Stimulated activated CD8-positive, alpha-beta memory T cell treated with anti-CD3 and anti-CD28 coated beads, Interleukin-15, amount 100 ng/mL, for 48 hours (primary cell): ENCODE measurements around the gene AP2A2.

Source experiments
- DNase-seq, 2 donors: peaks; one replicate each; pipeline ENCODE4 v3.0.0-alpha.2; 2020; ENCODE audit warnings: low read depth in 2 of 2

The AP2A2 gene

DNA sequence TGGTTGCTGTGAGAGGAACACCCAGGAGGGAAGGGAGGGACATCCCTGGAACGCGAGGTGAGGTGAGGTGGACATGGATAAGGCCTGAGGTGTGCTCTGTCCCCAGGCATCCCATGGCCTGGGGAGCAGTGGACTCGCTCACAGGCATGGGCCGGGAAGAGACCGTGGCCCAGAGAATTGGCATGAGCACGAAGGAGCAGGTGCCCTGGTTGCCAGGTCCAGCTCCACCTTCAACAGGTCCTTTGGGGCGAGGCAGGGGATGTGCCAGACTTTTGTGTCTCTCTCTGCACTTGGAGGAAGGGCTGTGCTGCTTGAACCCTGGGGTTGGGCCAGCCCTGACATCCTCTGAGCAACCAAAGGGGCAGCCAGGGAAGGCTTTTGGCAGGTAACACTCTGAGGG, 89.4 kb downstream of the AP2A2 start:
- no peak for DNase-seq

DNA sequence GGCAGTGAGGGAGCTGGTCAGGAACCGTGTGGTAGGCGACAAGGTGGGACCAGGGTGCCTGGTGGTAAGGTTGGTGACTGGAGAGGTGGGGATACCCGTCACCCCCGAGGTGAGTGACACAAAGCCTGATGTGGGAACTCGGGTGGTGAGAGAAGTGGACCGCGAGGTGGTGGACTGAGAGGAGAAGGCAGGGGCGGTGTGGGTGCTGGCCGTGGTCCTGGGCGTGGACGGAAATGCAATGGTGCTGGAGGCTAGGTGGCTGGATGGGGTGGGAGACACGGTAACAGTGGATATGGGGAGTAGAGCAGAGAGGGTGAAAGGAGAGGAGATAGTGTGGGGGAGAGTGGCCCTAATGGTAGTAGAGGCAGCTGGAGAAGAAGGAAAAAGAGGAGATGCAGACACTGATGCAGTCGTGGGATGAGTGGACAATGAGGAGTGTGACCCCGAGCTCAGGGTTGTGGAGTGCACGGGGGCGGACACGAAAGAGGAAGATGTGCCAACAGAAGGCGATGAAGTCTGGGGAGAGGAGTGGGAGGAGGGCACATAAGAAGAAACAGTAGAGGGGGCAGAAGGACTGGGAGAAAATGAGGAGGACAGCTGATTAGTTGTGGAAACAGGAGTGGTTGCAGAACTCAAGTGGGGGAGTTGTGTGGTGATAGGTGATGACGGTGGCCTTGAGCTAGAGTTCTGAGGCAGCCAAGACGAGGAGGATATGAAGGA, 90.3 kb downstream of the AP2A2 start:
- no peak for DNase-seq

DNA sequence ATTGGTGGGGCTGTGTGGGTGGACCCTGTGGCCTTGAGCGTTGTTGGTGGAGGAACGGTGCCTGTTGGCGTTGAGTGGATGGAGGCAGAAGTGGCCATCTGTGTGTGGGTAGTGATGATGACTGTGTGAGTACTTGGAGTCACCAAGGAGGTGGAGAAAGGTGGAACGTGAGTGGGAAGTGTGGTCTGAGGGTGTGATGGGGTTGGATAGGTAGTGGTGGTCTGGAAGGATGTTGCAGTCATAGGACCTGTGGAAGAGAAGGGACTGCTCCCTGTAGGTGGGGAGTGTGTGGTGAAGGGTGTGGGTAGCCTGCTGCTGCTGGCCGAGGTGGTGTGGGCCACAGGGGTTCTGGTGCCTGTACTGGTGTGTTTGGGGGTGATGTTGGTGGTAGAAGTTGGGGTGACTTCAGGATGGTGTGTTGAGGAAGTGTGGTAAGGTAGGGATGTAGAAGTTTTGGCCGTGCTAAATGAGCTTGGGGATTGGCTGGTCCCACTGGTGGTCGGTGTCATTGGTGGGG, 91.0 kb downstream of the AP2A2 start:
- DNase-seq, result peak in 1 of 2 donors; percentile 15

DNA sequence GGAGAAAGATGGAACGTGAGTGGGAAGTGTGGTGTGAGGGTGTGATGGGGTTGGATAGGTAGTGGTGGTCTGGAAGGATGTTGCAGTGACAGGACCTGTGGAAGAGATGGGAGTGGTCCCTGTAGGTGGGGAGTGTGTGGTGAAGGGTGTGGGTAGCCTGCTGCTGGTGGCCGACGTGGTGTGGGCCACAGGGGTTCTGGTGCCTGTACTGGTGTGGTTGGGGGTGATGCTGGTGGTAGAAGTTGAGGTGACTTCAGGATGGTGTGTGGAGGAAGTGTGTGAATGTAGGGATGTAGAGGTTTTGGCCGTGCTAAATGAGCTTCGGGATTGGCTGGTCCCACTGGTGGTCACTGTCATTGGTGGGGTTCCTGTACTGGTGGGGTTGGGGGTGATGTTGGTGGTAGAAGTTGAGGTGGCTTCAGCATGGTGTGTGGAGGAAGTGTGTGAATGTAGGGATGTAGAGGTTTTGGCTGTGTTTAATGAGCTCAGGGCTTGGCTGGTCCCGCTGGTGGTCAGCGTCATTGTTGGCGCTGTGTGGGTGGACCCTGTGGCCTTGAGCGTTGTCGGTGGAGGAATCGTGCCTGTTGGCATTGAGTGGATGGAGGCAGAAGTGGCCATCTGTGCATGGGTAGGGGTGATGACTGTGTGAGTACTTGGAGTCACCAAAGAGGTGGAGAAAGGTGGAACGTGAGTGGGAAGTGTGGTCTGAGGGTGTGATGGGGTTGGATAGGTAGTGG, 91.8 kb downstream of the AP2A2 start:
- no peak for DNase-seq

DNA sequence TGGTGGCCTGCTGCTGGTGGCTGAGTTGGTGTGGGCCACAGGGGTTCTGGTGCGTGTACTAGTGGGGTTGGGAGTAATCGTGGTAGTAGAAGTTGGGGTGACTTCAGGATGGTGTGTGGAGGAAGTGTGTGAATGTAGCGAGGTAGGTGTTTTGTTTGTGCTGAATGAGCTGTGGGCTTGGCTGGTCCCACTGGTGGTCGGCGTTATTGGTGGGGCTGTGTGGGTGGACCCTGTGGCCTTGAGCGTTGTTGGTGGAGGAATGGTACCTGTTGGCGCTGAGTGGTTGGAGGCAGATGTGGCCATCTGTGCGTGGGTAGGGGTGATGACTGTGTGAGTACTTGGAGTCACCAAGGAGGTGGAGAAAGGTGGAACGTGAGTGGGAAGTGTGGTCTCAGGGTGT, 92.4 kb downstream of the AP2A2 start:
- DNase-seq, result no peak

DNA sequence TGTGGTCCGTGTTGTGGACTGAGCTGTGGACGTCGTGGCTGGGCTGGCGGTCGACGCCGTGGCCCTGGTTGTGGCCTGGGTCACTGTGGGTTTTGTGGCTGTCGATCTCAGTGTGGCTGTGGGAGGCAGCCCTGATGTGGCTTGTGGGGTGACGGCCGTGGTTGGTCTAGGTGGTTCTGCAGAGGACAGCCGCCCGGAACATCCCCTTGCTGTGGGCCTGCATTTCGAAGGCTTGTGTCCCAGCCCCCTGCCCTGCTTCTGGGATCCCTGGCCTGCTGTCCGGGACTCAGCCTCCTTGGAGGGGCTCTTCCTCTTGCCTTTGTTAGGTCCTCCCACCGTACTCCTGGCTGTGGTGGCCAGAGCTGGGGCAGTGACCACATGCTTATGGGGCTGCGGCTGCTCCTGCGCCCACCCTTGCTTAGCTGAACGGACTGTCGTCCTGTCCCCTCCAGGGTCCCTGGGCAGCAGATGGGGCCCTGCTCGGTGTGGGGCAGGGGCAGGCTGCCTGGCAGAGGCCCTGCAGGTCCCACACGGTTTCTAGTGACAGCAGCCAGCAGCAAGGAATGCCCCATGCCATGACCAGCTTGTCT, 93.7 kb downstream of the AP2A2 start:
- no peak for DNase-seq

DNA sequence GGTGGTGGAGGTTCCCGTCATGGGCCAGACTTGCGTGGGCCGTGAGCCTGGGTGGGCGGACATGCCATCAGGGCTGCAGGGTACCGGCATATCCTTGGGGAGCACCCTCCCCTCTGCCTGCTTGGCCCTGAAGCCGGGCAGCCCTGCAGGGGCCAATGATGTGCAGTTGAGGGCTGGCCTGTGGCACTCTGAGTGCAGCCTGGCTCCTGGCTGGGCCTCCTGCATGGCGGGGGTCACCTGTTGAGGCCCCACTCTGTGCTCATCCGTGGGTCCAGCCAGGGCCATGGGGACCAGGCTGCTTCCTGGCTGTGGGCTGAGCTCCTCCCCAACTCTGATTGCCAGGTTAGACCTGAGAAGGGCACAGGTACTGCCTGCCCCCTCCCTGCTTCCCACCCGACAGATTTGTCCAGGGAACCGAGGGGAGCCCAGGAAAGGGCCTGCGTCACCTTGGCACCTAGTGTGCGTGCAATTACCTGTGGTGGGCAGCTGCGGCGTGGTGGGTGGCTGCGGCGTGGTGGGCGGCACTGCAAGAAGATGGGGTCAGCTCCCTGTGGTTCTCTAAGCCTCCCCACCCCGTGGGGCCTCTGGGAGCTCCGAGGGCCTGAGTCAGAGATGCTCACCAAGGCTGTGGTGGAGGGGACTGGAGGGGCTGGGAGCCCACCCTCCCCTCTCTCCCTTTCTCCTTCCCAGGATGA, 94.7 kb downstream of the AP2A2 start:
- no peak for DNase-seq

DNA sequence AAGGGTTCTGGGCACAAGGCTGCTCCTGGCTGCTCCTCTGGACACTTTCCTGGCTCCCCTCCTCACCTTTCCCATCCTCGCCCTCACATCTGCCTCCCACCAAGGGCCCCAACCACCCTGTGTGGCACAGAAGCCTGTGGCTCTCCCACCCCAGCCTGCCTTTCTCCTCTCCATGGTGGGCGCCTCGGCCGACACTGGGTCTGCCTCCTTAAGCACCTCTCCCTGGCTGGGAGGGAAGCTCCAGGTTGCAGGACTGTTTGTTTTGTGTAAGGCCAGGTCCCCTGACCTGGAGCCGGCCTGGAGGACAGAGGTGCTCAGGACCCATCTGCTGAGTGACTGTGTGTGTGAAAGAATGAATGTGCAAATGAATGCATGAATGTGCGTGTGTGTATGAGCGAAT, 96.7 kb downstream of the AP2A2 start:
- DNase-seq, result no peak

DNA sequence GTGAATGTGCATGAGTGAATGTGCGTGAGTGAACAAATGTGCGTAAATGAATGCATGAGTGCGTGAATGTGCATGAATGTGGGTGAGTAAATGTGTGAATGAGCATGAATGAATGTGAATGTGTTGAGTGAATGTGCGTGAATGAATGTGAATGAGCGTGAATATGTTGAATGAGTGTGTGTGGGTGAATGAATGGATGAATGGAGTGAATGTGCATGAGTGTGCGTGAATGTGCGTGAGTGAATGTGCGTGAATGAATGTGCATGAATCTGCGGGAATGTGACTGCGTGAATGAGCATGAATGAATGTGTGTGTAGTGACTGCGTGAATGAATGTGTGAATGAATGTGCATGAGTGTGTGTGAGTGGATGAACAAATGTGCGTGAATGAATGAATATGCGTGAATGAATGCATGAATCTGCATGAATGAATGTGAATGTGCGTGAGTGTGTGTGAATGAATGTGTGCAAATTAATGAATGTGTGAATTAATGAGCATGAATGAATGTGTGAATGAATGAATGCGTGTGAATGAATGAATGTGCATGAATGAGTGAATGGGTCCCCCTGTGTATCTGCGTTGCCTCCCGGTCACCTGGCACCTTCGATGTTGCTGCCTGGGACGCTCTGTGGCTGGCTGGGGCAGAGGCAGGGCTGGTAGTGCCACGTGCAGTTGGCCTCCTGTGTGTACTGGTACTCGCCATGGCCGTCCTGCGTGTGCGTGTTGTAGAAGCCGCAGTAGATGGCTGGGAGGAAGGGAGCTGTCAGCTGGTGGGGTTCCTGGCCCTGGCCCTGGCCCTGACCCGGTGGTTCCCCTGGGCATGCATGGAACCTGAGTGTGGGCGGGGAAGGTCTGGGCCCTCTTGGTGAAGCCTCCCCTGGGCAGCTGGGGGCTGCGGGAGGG, 97.5 kb downstream of the AP2A2 start:
- no peak for DNase-seq

DNA sequence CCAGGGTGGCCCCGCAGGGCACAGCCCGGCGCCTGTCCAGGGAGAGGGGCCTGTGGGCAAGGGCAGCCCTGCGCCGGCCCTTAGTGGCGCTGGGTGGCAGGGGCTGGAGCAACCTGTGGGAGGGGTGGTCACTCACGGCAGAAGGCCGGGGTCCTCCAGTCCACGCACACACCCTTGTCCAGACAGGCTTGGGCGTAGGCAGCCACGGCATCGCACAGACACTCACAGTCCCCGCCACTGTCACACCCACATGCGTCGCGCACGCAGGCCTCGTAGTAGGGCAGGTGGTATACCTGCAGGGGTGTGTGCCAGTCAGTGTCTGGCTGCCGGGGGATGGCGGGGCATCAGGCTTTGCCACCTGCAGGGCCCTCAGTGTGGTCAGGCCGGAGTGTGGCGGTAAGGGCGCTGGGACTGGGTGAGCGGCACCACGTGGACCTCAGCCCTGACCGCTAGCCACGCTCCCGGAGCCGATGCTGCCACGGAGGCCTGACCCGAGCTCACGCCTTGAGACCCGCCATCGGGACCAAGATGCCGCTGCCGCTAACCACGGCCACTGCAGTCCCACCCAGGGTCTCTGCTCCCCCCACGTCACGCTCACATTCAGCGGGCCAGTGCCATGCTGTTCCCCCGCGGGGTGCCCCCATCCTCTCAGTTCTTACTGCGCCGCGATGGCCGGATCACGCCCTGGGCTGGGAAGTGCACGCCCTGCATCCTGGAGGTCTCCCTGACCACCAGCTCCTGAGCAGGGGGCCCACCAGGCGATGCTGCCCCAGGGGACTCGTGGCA, 98.3 kb downstream of the AP2A2 start:
- no peak for DNase-seq

DNA sequence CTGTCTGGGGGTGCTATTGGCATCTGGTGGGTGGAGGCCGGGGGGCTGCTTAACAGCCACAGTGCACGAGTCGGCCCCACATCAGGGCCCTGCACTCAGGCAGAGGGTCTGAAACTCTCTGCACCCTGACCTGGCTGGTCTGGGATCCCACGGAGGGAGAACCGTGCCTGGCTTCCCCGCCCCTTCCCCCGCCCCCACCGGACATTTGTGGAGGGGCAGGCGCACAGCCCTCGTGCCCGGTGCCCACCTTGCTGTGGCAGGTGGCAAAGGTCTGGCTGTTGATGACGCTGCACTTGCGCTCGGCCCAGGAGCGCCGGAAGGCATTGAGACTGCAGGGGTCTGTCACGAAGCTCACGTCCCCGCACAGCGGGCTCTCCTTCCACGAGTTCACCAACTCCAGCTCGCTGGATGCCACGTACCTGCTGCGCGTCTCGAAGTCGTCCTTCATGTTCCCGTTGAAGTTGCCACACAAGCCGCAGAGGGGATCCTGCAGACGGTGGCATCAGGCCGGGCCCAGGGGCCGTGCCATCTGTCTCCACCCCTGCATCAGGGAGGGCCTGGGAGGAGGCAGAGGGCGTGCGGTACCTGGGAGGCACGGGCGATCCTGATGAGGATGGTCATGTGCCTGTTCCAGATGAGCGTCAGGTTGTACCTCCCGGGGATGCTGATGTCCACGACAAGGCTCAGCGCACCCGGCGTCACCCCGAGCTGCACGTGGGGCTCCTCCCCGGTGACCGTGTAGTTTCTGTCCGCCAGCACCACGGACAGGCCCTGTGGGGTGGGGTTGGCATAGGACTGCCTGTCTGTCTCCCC, 99.1 kb downstream of the AP2A2 start:
- no peak for DNase-seq

DNA sequence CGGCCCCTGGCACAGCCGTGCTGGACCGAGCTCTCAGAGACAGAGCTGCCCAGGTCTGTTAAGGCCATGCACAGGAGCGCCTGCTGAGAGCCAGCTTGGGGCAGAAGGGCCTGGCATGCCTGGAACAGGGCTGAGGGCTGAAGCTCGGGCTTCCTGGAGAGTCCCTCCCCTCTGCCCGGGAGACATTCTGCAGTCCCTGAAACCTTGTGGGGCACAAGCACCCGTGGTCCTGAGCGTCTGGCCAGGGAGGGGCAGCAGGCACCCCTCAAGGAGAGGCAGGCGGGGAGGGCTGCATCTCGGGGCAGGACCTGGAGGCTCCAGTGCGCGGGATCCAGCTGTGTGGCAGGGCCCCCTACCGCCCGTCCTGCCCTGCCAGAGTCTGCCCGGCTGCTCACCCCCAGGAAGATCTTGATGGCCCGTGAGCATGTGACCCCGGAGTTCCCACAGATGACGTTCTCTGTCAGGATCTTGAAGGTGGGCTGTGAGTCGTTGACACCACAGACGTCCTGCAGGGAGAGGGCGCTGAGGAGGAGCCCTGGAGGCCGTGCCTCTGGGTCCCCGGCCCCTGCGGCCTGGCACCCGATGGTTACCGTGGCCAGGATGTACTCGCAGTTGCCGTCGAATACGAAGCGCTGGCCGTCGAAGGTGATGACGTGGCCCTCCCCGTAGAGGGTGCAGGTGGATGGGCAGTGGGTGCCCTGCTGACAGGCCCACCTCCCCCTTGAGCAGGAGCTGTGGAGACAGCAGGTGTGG, 99.9 kb downstream of the AP2A2 start:
- DNase-seq, result no peak

DNA sequence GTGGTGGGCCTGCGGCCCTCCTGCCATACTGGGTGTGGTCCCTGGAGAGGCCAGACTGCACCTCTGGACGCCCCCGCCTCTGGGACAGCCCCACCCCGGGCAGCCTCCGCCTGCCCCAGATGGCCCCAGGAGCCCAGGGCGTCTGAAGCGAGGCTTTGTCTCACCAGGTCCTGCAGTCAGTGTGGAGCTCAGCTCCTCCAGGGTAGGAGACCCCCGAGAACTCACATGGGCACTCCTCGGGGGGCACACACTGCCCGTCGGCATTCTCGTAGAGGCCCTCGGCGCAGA, 100.4 kb downstream of the AP2A2 start:
- no peak for DNase-seq

DNA sequence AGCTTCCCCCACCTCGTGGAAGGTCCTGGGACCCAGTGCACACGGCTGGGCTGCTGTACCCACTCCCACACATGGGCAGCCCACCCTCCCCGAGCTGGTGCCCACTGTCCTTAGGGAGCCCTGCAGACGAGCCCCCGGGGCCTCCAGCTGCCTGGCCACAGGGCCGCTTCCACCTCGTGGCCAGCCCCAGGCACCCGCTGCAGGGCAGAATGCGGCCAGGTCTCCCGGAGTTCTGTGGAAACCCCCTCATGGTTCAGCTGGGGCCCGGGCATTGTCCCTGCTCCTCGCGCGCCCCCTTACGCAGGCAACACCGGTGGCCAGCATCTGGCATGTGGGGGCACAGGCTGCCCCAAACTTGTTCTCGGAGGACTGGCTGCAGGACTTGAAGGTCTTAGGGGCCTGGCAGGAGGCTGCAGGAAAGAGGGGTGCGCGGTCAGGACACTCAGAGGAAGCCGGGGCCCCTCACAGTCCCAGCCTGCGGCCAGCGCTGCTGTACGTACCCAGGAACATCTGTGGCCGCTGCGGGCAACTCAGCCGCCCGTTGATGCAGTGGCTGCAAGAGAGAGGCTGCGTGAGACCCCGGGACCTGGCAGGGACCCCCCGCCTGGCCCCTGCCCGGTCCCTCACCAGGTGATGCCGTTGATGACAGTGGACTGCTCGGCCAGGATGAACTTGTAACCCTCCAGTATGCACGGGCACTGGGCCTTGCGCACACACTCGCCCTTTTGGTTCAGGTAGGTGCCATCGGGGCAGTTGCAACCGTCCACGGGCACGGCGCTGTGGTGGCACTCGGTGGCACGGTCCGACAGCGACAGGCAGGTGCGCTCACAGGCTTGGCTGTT, 101.2 kb downstream of the AP2A2 start:
- no peak for DNase-seq

DNA sequence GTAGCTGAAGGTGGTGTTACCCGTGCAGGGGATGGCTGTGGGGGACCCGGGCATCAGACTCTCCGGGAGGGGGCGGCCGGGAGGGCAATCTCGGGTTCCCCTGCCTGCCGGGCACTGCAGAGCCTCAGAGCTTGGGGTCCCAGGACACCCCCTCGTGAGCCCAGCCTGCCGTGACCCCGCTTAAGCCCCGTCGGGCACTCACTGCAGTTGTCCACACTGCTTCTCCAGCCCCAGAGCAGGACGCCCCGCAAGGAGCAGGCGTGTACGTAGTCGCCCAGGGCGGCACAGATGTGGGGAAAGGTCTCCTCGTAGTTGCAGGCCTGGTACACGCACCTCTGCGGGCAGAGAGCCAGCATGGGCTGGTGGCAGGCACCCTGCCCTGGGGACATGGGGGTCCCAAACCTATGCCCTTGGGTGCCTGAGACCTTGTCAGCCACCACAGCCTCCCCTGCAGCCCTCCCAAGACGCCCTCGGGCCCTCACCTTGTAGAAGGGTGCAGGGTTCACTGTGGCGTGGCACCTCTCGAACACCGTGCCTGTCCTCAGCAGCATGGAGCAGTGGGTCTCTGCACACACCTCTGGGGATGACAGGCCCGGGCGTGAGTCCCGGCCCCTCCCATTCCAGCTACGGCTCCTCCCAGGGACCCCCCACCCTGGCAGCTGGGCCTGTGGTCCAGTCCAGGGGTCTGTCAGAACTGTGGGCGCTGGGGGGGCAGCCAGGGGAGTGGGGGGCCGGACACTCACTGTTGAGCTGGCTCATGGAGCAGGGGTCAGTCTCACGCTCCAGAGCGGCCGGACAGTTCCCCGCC, 102.0 kb downstream of the AP2A2 start:
- no peak for DNase-seq

DNA sequence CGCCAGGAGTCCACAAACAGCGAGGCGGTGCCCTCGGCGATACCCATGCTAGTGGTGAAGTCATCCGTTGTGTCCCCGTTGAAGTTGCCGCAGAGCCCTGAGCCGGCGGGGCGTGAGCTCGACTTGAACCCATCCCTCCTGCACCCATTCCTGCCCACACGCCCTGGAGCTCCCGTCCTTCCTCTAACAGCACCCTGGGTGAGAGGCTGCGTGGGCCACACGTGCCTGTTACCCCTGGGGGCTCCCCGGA, 102.5 kb downstream of the AP2A2 start:
- DNase-seq, result no peak

DNA sequence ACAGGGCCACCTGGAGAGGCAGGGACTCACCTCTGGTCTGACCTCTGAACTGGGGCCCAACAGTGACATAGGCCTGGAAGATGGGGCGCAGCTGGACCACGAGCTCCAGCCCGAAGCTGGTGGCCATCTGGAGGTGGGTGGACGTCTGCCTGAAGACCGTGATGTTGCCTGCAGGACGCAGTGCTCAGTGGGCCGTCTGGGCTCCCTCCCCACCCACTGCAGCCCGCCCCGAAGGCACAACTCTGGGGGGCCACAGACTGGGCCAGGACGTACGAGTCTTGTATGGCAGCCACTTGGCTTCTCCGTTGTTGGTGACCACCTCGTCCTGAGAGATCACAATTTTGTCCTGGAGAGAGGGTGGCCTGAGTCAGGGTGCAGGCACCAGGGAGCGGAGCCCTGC, 102.9 kb downstream of the AP2A2 start:
- no peak for DNase-seq

DNA sequence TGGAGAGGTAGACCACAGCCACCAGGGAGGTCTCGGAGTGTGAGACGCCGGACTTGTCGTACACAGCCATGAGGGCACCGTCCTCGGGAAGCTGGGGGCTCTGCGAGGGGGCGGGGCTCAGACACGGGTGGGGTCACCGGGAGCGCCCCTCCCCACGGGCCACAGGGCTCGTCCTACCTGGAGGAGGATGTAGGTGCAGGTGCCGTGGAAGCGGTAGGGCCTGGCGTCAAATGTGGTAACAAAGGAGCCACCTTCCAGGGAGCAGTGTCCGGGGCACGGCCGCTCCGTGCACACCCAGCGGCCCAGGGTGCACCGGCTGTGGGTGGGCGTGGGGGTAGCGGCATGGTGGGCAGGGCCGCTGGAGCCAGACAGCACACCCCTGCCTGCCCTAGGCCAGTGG, 103.4 kb downstream of the AP2A2 start:
- no peak for DNase-seq
